ENCODE results near the gene SLC1A4.
"Not testable (repeated sequence)": the region's sequence is repeated elsewhere in the genome, so short reads cannot be mapped to it uniquely, and the experiment has no call there.

The SLC1A4 gene

GRCh38 chr2:64966017-64966416 lies 23.2 kb upstream of the SLC1A4 start:
- no peak for DNase-seq

DNA sequence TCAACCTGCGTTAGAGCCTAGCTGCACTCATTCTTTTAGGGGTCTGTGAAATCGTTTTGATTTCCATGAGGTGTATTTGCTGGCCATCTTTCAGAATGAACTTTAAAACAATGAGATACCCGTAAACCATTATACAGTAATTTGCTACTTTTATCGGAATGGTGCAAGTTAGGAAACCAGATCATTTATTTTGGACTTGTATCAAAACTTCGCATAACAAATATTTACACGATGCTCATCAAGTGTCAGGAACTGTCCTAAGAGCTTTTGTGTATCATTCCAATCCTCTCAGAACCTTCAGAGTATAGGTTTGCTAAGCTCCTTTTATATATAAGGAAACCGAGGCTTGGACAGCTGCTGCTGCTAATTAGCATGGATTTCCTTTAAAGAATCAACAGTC lies 22.4 kb upstream of the SLC1A4 start:
- DNase-seq, result no peak

GRCh38 chr2:64967601-64968000 lies 21.6 kb upstream of the SLC1A4 start:
- no peak for DNase-seq

GRCh38 chr2:64969086-64969485 lies 20.1 kb upstream of the SLC1A4 start:
- not testable (repeated sequence) for DNase-seq

DNA sequence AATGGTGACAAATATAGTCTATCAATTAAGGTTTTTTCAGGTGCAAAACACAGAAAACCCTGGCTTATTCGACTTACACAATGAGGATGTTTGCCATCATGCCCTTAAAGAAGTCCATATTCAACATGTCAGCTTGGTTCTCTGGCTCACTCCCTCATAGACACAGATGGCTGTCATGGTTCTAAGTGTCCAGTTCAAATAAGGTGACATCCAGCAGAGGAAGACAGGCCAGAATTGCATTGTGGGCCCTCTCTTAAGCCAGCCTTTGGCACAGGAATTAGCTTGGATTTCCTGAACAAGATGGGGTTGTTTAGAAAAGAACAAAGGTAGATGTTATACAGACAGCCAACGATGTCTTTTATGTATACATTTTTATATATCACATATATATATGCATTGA lies 18.7 kb upstream of the SLC1A4 start:
- DNase-seq, result no peak

DNA sequence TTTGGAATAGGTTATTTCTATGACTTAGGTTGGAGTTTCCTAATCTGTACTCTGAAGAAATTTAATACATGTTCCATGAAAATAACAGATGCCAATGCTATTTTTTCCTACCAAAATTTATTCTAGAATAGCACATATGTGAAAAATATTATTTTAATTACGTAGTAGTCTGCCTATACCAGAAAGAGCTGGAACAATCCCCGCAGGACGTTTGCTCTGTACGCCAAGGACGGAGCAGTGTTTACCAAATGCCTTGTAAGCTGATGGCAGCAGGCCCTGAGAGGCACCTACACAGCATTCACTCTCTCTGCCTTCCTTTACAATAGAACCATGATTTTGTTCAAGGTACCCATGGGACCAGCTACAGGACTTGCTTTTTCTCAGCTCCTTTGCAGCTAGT lies 16.8 kb upstream of the SLC1A4 start:
- DNase-seq, result peak; percentile 61

- no peak for DNase-seq
Observed at GRCh38 chr2:64972876-64973275, 16.3 kb upstream of the SLC1A4 start.

GRCh38 chr2:64975232-64975821 lies 13.9 kb upstream of the SLC1A4 start:
- peak; percentile 34 for DNase-seq

DNA sequence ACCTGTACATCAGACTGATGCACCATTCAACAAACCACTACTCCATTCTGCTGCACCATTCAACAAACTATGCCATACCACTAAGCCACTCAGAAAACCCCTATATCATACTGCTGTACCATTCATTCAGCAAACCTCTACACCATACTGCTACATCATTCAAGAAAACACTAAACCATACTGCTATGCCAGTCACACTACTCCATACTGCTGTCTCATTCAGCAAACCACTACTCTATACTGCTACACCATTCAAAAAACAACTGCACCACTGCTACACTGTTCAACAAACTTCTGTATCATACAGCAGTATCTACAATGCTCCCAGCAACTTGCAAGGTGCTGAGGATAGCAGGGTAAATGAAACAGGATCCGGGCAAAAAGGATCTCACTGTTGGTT lies 12.9 kb upstream of the SLC1A4 start:
- DNase-seq, result no peak

DNA sequence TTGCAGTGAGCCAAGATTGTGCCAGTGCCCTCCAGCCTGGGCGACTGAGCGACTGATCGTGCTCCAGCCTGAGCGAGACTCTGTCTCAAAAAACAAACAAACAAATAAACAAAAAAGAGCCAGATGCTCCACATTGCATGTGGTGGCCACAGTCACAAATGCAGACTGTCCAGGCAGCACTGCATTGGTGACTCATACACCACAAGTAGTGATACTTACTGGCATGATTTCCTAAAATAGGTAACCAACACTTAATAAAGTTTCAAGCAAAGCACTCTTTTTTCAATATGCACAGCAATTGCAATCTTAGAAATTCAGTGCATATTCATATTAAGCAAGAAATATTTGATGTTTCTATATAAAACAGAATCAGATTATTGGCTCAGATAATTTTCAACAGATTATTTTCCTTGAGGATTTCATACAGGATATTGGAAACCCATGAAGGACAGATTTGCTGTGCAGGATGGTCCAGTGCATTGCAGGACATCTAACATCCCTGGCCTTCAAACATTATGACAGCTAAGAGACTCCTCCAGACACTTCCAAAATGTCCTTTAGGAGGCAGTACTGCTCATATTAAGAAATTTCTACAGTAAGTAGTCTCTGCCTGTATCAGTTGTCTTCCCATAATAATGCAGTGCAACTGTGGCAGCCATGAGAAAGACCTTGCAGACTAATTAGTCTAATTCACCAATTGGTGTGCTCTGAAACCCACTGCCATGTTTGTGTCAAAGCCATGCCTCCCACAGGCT lies 10.5 kb upstream of the SLC1A4 start:
- DNase-seq, result no peak

- DNase-seq, result no peak
Observed at GRCh38 chr2:64979744-64980143, 9.5 kb upstream of the SLC1A4 start.

- DNase-seq, result no peak
Observed at GRCh38 chr2:64980183-64980582, 9.0 kb upstream of the SLC1A4 start.

- no peak for DNase-seq
Observed at GRCh38 chr2:64982311-64982857, 6.8 kb upstream of the SLC1A4 start.

GRCh38 chr2:64982932-64983331 lies 6.3 kb upstream of the SLC1A4 start:
- no peak for DNase-seq

DNA sequence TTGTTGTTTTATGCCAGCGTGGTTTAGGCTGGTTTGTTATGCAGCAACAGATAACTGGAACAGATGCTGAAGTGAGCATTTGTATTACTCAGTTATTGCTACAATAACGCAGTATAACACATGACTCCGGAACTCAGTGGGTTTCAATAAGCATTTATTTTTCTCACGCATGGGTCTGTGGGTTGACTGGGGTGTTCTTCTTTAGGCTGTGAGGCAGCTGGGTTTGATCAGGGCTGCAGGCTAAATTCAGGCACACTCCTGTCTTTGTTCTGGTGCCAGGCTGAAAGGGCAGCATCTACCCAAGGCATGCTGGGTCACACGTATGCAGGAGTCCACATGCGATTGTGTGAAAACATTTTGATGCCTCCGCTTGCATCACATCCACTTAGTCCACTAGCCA lies 3.8 kb upstream of the SLC1A4 start:
- no peak for DNase-seq

DNA sequence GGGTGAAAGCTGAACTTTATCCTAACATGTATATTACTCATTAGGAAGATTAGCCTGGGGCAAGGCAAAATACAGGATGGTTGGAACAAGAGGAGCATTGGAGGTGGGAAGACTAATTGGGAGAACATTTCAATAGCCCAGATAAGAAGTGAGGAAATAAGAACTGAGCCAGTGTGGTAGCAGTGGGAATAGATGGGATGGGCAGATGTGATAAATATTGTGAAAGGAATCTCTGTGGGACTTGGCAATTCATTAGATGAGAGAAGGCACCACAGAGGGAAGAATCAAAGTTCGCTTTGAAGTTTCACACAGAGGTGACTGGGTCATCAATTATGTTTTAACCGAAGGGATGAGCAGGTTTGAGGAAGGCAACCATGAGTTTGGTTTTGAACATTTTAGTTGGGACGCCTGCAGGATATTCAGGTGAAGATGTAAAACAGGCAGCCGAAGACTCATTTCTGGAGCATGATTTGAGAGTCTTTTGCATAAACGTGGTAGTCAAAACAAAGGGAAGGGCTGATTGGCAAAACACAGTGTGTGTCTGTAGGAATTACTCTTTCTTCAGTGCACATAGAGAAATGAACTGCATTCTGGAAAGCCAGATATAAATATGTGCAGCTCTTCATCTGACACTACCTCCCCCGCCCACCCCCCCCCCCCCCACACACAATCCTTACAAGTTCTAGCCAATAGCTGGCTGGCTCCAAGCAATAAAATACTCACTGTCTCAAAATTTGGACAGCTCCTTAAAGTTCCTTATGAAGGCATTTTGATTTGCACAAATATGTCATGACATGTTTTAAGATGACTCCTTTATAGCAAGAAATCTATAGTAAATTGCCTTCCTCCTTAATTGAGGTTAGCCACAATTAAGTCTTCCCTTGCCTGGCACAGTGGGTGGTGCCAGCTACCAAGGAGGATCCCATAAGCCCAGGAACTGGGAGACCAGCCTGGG lies 1.9 kb upstream of the SLC1A4 start:
- DNase-seq, result peak; percentile 44

- DNase-seq, result no peak
Observed at GRCh38 chr2:64987956-64988419, 1.2 kb upstream of the SLC1A4 start.

GRCh38 chr2:64988420-64989125 lies 626 bp upstream of the SLC1A4 start:
- DNase-seq, result peak; percentile 84

DNA sequence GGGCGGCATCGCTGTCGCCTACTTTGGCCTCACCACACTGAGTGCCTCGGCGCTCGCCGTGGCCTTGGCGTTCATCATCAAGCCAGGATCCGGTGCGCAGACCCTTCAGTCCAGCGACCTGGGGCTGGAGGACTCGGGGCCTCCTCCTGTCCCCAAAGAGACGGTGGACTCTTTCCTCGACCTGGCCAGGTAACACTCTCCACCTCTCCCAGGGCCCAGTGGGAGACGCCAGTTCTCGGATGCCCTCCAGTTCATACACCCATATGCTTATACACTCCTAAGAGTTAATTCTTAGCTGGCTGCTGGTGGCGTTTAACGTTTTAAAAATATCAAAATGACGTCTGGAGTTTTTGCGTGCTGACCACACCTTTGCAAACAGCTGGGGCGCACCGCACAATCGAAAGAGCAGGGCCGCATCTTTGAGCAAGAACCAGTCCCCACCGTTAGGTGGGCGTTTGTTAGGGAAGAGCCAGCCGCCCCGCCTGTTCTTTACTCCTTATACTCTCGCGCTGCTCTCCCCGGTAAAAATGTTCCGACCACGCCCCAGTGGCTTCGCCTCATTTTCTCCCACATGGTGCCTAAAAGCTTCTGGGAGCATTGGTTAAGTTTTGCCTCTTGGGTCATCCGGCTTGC lies 899 bp downstream of the SLC1A4 start:
- peak; percentile 48 for DNase-seq

DNA sequence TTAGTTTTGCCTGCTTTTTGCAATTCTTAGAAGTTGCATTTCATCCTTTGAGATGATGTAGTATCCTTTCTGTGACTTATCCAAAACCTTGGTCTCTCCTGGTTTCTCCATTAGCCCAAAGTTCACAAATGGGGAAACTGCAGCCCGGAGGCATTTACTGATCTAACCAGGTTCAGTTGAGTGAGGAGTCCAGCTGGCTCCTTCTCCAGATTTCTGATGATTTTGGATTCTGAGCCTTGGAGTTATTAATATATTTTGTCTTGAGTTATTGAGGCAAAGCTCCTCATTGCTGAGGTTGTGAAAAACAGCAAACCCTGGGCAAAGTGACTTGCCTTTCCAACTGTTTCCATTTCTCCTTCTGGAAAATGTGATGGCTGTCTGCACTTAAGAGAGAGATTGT lies 1.7 kb downstream of the SLC1A4 start:
- peak; percentile 48 for DNase-seq

DNA sequence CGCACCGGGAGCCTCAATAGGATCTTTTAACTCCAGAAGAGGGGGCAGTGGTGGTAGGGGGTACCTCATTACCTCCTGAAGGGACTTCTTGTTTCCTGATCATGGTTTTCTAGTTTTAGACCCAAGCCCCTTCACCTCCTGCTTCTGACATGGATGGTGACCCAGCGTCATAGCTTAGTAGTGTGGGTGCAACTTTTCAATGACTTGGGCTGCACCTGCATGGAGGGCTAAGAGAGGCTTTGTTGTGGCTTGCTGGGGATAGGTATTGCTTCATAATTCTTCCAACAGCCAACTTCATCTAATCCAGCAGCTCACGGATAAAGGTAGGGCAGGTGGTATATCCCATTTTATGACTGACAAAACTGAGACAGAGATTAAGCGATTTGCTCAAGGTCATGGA lies 3.0 kb downstream of the SLC1A4 start:
- DNase-seq, result no peak

GRCh38 chr2:64992990-64993389 lies 3.8 kb downstream of the SLC1A4 start:
- no peak for DNase-seq

All from left hindlimb (tissue), 1 donor.